ENCODE measurements around the gene AKNA.

- TF ChIP-seq, protein P1, sequence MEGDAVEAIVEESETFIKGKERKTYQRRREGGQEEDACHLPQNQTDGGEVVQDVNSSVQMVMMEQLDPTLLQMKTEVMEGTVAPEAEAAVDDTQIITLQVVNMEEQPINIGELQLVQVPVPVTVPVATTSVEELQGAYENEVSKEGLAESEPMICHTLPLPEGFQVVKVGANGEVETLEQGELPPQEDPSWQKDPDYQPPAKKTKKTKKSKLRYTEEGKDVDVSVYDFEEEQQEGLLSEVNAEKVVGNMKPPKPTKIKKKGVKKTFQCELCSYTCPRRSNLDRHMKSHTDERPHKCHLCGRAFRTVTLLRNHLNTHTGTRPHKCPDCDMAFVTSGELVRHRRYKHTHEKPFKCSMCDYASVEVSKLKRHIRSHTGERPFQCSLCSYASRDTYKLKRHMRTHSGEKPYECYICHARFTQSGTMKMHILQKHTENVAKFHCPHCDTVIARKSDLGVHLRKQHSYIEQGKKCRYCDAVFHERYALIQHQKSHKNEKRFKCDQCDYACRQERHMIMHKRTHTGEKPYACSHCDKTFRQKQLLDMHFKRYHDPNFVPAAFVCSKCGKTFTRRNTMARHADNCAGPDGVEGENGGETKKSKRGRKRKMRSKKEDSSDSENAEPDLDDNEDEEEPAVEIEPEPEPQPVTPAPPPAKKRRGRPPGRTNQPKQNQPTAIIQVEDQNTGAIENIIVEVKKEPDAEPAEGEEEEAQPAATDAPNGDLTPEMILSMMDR (IDR thresholded peaks at IDR 0.05; ENCODE audit: low read length), result no peak
- TF ChIP-seq EZH2 (IDR thresholded peaks at IDR 0.05; ENCODE audit: borderline replicate concordance, low read length), result no peak
These were observed 60.0 kb downstream of the AKNA start for GRCh38 chr9:114327749-114328148.

All from OCI-LY1 (cell line).